H9 (cell line): ENCODE data around the gene MYCN. TPM values are rescaled to one million over a fixed set of nuclear protein-coding genes. Genes with fewer than 3 reads are reported as not detected.
A peak's percentile ranks its signal among the peaks of the same experiment; 100 is the strongest.

Experiments used
- DNase-seq: peaks from one replicate; pipeline ENCODE4 v3.0.0-alpha.2; 2017
- H2AFZ ChIP-seq: one replicate; pipeline ENCODE4 v1.6.1; 2013; ENCODE audit warnings: mild to moderate bottlenecking, low read length, control low read depth, moderate library complexity
- H2AK5ac ChIP-seq: 2 replicates; pipeline ENCODE4 v1.6.1; 2013; ENCODE audit warnings: low read length, control low read depth, mixed read lengths; ENCODE audit not compliant: insufficient read length
- H2BK120ac ChIP-seq: one replicate; pipeline ENCODE4 v1.6.1; 2013; ENCODE audit warnings: low read depth, mild to moderate bottlenecking, low read length, control low read depth, inconsistent platforms; ENCODE audit not compliant: poor library complexity, severe bottlenecking
- H2BK12ac ChIP-seq: 2 replicates; pipeline ENCODE4 v1.6.1; 2013; ENCODE audit warnings: low read length, control low read depth, mixed read lengths, low read depth; ENCODE audit not compliant: insufficient read length
- H2BK15ac ChIP-seq: 2 replicates; pipeline ENCODE4 v1.6.1; 2013; ENCODE audit warnings: low read depth, low read length, control low read depth
- H2BK20ac ChIP-seq: one replicate; pipeline ENCODE4 v1.6.1; 2013; ENCODE audit warnings: low read depth, mild to moderate bottlenecking, low read length, control low read depth, inconsistent platforms; ENCODE audit not compliant: poor library complexity, severe bottlenecking
- H2BK5ac ChIP-seq: 2 replicates; pipeline ENCODE4 v1.6.1; 2013; ENCODE audit warnings: low read length, control low read depth, mixed read lengths; ENCODE audit not compliant: insufficient read length
- H3K14ac ChIP-seq: 2 replicates; pipeline ENCODE4 v1.6.1; 2013; ENCODE audit warnings: low read length, control low read depth; ENCODE audit not compliant: insufficient read depth
- H3K18ac ChIP-seq: 2 replicates; pipeline ENCODE4 v1.6.1; 2013; ENCODE audit warnings: low read depth, mild to moderate bottlenecking, mixed read lengths, low read length, control low read depth; ENCODE audit not compliant: insufficient read length
- H3K23ac ChIP-seq: 2 replicates; pipeline ENCODE4 v1.6.1; 2013; ENCODE audit warnings: low read length, control low read depth, mixed read lengths, low read depth; ENCODE audit not compliant: insufficient read length
- H3K23me2 ChIP-seq: 2 replicates; pipeline ENCODE4 v1.6.1; 2013; ENCODE audit warnings: low read depth, mild to moderate bottlenecking, mixed read lengths, low read length, control low read depth; ENCODE audit not compliant: insufficient read length, poor library complexity, severe bottlenecking
- H3K27ac ChIP-seq: 2 replicates; pipeline ENCODE4 v1.5.1; 2013; ENCODE audit warnings: low read length, control low read depth, mixed read lengths, low read depth; ENCODE audit not compliant: insufficient read length
- H3K27me3 ChIP-seq: 2 replicates; pipeline ENCODE4 v1.6.1; 2013; ENCODE audit warnings: low read length, control low read depth, inconsistent platforms; ENCODE audit not compliant: insufficient read depth
- H3K4ac ChIP-seq: 2 replicates; pipeline ENCODE4 v1.6.1; 2013; ENCODE audit warnings: low read depth, mild to moderate bottlenecking, control low read depth, inconsistent platforms, low read length, moderate library complexity
- H3K4me1 ChIP-seq: 2 replicates; pipeline ENCODE4 v1.6.1; 2013; ENCODE audit warnings: low read length, control low read depth, inconsistent platforms; ENCODE audit not compliant: insufficient read depth
- H3K4me2 ChIP-seq: 2 replicates; pipeline ENCODE4 v1.6.1; 2013; ENCODE audit warnings: low read length, control low read depth, mixed read lengths; ENCODE audit not compliant: insufficient read length, insufficient read depth
- H3K56ac ChIP-seq: 2 replicates; pipeline ENCODE4 v1.6.1; 2013; ENCODE audit warnings: low read depth, mild to moderate bottlenecking, mixed read lengths, low read length, control low read depth; ENCODE audit not compliant: insufficient read length
- H3K79me1 ChIP-seq: 2 replicates; pipeline ENCODE4 v1.6.1; 2013; ENCODE audit warnings: low read depth, mild to moderate bottlenecking, moderate library complexity, low read length, control low read depth, inconsistent platforms; ENCODE audit not compliant: insufficient read depth, poor library complexity, severe bottlenecking
- H3K79me2 ChIP-seq: 2 replicates; pipeline ENCODE4 v1.6.1; 2013; ENCODE audit warnings: low read length, control low read depth, inconsistent platforms; ENCODE audit not compliant: insufficient read depth
- H3K9ac ChIP-seq: 2 replicates; pipeline ENCODE4 v1.6.1; 2013; ENCODE audit warnings: low read length, control low read depth, mixed read lengths; ENCODE audit not compliant: insufficient read length; ENCODE audit errors: extremely low read depth
- H3K9me3 ChIP-seq: one replicate; pipeline ENCODE4 v1.6.1; 2013; ENCODE audit warnings: low read depth, low read length, inconsistent platforms; ENCODE audit not compliant: control insufficient read depth
- H3T11ph ChIP-seq: one replicate; pipeline ENCODE4 v1.6.1; 2013; ENCODE audit warnings: mild to moderate bottlenecking, low read length, control low read depth, inconsistent platforms
- H4K20me1 ChIP-seq: one replicate; pipeline ENCODE4 v1.6.1; 2013; ENCODE audit not compliant: control insufficient read depth, insufficient read length, insufficient read depth
- H4K5ac ChIP-seq: 2 replicates; pipeline ENCODE4 v1.6.1; 2013; ENCODE audit warnings: low read depth, mild to moderate bottlenecking, mixed read lengths, low read length, control low read depth; ENCODE audit not compliant: insufficient read length
- H4K8ac ChIP-seq: replicated peaks from 2 replicates; pipeline ENCODE4 v1.6.1; 2013; ENCODE audit warnings: low read length, control low read depth, mixed read lengths, low read depth; ENCODE audit not compliant: insufficient read length
- H4K91ac ChIP-seq: 2 replicates; pipeline ENCODE4 v1.6.1; 2013; ENCODE audit warnings: low read depth, mild to moderate bottlenecking, moderate library complexity, mixed read lengths, low read length, control low read depth; ENCODE audit not compliant: insufficient read length
- H3K27ac Mint-ChIP-seq, 3 experiments: 2 replicates in 2 of 3; 3 replicates in 1 of 3; pipeline ENCODE4 v1.8.0; 2020 to 2021; ENCODE audit warnings: mixed read lengths in 3 of 3, mild to moderate bottlenecking in 1 of 3, moderate library complexity in 1 of 3
- H3K27me3 Mint-ChIP-seq: 2 replicates; pipeline ENCODE4 v1.8.0; 2021; ENCODE audit warnings: low read depth, mild to moderate bottlenecking, moderate library complexity, mixed read lengths
- H3K36me3 Mint-ChIP-seq, 3 experiments: 2 replicates in 2 of 3; 3 replicates in 1 of 3; pipeline ENCODE4 v1.8.0; 2020 to 2021; ENCODE audit warnings: low read depth in 3 of 3, mixed read lengths in 3 of 3; ENCODE audit not compliant: insufficient read depth in 1 of 3
- H3K4me1 Mint-ChIP-seq, 2 experiments: 2 replicates each; pipeline ENCODE4 v1.8.0; 2020; ENCODE audit warnings: mixed read lengths in 2 of 2
- H3K4me3 Mint-ChIP-seq, 2 experiments: 2 replicates in 1 of 2; 3 replicates in 1 of 2; pipeline ENCODE4 v1.8.0; 2020 to 2021; ENCODE audit warnings: mild to moderate bottlenecking in 2 of 2, mixed read lengths in 2 of 2, moderate library complexity in 1 of 2
- H3K9me3 Mint-ChIP-seq, 2 experiments: 2 replicates in 1 of 2; 3 replicates in 1 of 2; pipeline ENCODE4 v1.8.0; 2020; ENCODE audit warnings: mild to moderate bottlenecking in 2 of 2, mixed read lengths in 2 of 2, moderate library complexity in 1 of 2
- WGBS: extraction: QIAGEN DNeasy Blood & Tissue Kit; methylation state at CpG from one replicate; pipeline ENCODE4 v1.1.7; 2013; ENCODE audit warnings: missing lambda C conversion rate, low lambda C conversion rate, mixed read lengths; ENCODE audit not compliant: insufficient read length; ENCODE audit errors: extremely low coverage; 5-methylcytosine and 5-hydroxymethylcytosine counted together
- total RNA-seq: library from RNA; stranded (reverse); gene quantifications from 2 replicates; pipeline ENCODE4 v1.2.1, GENCODE V29; 2021
- TF ChIP-seq, protein P1 (sequence below): fragments of 200-600 bp; sonication (generic); conservative IDR thresholded peaks from 3 replicates; pipeline ENCODE4 v1.8.0; 2021; ENCODE audit warnings: antibody characterized with exemption, mild to moderate bottlenecking

Gene MYCN
- total RNA-seq, 1 experiment from 2014 or later, result 100.0 TPM

GRCh38 chr2:15941871-15942710 lies 1.7 kb downstream of the MYCN start:
- DNase-seq, result no peak
- H3K56ac ChIP-seq, result no peak overlapping the region
- H4K5ac ChIP-seq, result no peak overlapping the region
- no peak overlapping the region for H3K18ac ChIP-seq
- Mint-ChIP-seq H3K27me3 (peaks cover 2% of the 10 kb centered on the region; the same call in 1 of the 2 replicates), H3K4me1 (peaks cover 50 to 52% of the 10 kb centered on the region in 2 experiments), H3K27ac (peak overlapping the region in 2 of 3 experiments; percentile 18 to 53; a peak in 2 of 7 replicates), H3K9me3 (peaks cover 6 to 8% of the 10 kb centered on the region in 2 experiments; a peak in 3 of 5 replicates), H3K36me3 (peaks cover 47 to 49% (median 48%) of the 10 kb centered on the region in 3 experiments), H3K4me3 (peak overlapping the region; percentile 97 to 99)
- peak overlapping the region; percentile 87 for H3K9ac ChIP-seq
- peak overlapping the region; percentile 49 for H3K14ac ChIP-seq
- no peak overlapping the region for H2BK12ac ChIP-seq
- no peaks in the 10 kb centered on the region for H3K9me3 ChIP-seq
- H3K27me3 ChIP-seq, result no peaks in the 10 kb centered on the region
- no peak overlapping the region for H3K27ac ChIP-seq
- H3K4me2 ChIP-seq, result peak overlapping the region; percentile 98
- H3K4ac ChIP-seq, result no peak overlapping the region
- no peak overlapping the region for H2BK20ac ChIP-seq
- no peak overlapping the region for H2BK5ac ChIP-seq
- no peaks in the 10 kb centered on the region for H4K20me1 ChIP-seq
- TF ChIP-seq, protein P1, sequence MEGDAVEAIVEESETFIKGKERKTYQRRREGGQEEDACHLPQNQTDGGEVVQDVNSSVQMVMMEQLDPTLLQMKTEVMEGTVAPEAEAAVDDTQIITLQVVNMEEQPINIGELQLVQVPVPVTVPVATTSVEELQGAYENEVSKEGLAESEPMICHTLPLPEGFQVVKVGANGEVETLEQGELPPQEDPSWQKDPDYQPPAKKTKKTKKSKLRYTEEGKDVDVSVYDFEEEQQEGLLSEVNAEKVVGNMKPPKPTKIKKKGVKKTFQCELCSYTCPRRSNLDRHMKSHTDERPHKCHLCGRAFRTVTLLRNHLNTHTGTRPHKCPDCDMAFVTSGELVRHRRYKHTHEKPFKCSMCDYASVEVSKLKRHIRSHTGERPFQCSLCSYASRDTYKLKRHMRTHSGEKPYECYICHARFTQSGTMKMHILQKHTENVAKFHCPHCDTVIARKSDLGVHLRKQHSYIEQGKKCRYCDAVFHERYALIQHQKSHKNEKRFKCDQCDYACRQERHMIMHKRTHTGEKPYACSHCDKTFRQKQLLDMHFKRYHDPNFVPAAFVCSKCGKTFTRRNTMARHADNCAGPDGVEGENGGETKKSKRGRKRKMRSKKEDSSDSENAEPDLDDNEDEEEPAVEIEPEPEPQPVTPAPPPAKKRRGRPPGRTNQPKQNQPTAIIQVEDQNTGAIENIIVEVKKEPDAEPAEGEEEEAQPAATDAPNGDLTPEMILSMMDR, result no peak
- no peak overlapping the region for H4K91ac ChIP-seq
- no peak overlapping the region for H2BK15ac ChIP-seq
- peaks cover 3% of the 10 kb centered on the region for H3K79me1 ChIP-seq
- no peak overlapping the region for H2AK5ac ChIP-seq
- no peak overlapping the region for H2AFZ ChIP-seq
- H2BK120ac ChIP-seq, result no peak overlapping the region
- H3K79me2 ChIP-seq, result peaks cover 43% of the 10 kb centered on the region
- whole genome bisulfite sequencing, result no CpG with 5 or more reads among the region's 98 CpGs
- no peak overlapping the region for H4K8ac ChIP-seq
- H3K23ac ChIP-seq, result no peak overlapping the region
- H3T11ph ChIP-seq, result no peak overlapping the region
- H3K23me2 ChIP-seq, result peaks cover 17% of the 10 kb centered on the region
- H3K4me1 ChIP-seq, result peaks cover 10% of the 10 kb centered on the region
